Measurements from ENCODE around the gene GAL3ST2. TPM values are rescaled to one million over a fixed set of nuclear protein-coding genes. Genes with fewer than 3 reads are reported as not detected.
A peak's percentile ranks its signal among the peaks of the same experiment; 100 is the strongest.
"Not testable (repeated sequence)": the region's sequence is repeated elsewhere in the genome, so short reads cannot be mapped to it uniquely, and the experiment has no call there.

The GAL3ST2 gene
- total RNA-seq, 2 experiments from 2014 or later, result not detected

GRCh38 chr2:241750076-241750840 is 26.4 kb upstream of the GAL3ST2 start:
- Mint-ChIP-seq H3K36me3 (ENCODE audit: low read depth) (peaks cover 19% of the 10 kb centered on the region), H3K27ac (no peak overlapping the region), H3K27me3 (ENCODE audit: low read depth) (no peaks in the 10 kb centered on the region), H3K9me3 (no peaks in the 10 kb centered on the region), H3K4me3 (no peak overlapping the region), H3K4me1 (ENCODE audit: low read depth) (no peaks in the 10 kb centered on the region)
- intact Hi-C loops (cut with micrococcal nuclease), result no loop called here
- CTCF ChIA-PET, result no interaction called here
- DNase-seq, result no peak

DNA sequence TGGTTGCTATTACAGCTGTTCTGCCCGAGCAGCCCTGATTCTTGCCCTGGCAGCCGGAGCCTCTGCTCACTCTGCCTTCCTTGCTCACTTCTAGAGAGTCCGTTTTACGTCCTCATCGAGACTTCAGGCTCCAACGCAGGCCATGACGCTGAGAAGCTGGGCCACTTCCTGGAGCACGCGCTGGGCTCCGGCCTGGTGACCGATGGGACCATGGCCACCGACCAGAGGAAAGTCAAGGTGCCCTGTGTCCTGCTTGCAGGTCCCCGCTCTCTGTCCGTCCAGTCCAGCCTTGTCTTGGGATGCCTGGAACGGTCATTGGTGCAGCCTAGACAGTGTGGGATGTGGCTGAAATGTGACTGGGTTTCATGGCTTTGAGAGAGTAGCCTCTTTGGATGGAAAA is 25.5 kb upstream of the GAL3ST2 start:
- Mint-ChIP-seq H3K4me1 (ENCODE audit: low read depth) (no peaks in the 10 kb centered on the region), H3K9me3 (no peaks in the 10 kb centered on the region), H3K27me3 (ENCODE audit: low read depth) (no peaks in the 10 kb centered on the region), H3K4me3 (no peak overlapping the region), H3K36me3 (ENCODE audit: low read depth) (peaks cover 10% of the 10 kb centered on the region), H3K27ac (peak overlapping the region; percentile 53)
- CTCF ChIA-PET, result interaction anchor here (0.7 kb wide), 1 partner anchor 1783 kb away, joined by 3 read pairs; no protein-coding TSS in a partner anchor
- intact Hi-C loops (cut with micrococcal nuclease), result no loop called here
- DNase-seq, result no peak

GRCh38 chr2:241751776-241752175 is 24.8 kb upstream of the GAL3ST2 start:
- Mint-ChIP-seq H3K27me3 (ENCODE audit: low read depth) (no peaks in the 10 kb centered on the region), H3K4me3 (no peak overlapping the region), H3K9me3 (no peaks in the 10 kb centered on the region), H3K27ac (no peak overlapping the region), H3K36me3 (ENCODE audit: low read depth) (peaks cover 9% of the 10 kb centered on the region), H3K4me1 (ENCODE audit: low read depth) (no peaks in the 10 kb centered on the region)
- DNase-seq, result no peak
- intact Hi-C loops (cut with micrococcal nuclease), result no loop called here
- CTCF ChIA-PET, result interaction anchor here (0.7 kb wide), 1 partner anchor 1784 kb away, joined by 3 read pairs; no protein-coding TSS in a partner anchor

GRCh38 chr2:241752253-241752652 is 24.4 kb upstream of the GAL3ST2 start:
- no peaks in the 10 kb centered on the region for H3K9me3 Mint-ChIP-seq
- peaks cover 7% of the 10 kb centered on the region for H3K36me3 Mint-ChIP-seq (ENCODE audit: low read depth)
- no peak overlapping the region for H3K4me3 Mint-ChIP-seq
- no peaks in the 10 kb centered on the region for H3K4me1 Mint-ChIP-seq (ENCODE audit: low read depth)
- CTCF ChIA-PET, result no interaction called here
- no peak overlapping the region for H3K27ac Mint-ChIP-seq
- intact Hi-C loops (cut with micrococcal nuclease), result no loop called here
- H3K27me3 Mint-ChIP-seq (ENCODE audit: low read depth), result no peaks in the 10 kb centered on the region
- no peak for DNase-seq

GRCh38 chr2:241752689-241753276 is 23.8 kb upstream of the GAL3ST2 start:
- CTCF ChIA-PET, result no interaction called here
- Mint-ChIP-seq H3K36me3 (ENCODE audit: low read depth) (peaks cover 7% of the 10 kb centered on the region), H3K4me1 (ENCODE audit: low read depth) (no peaks in the 10 kb centered on the region), H3K4me3 (no peak overlapping the region), H3K27ac (no peak overlapping the region), H3K9me3 (no peaks in the 10 kb centered on the region), H3K27me3 (ENCODE audit: low read depth) (no peaks in the 10 kb centered on the region)
- intact Hi-C loops (cut with micrococcal nuclease), result no loop called here
- DNase-seq, result no peak

DNA sequence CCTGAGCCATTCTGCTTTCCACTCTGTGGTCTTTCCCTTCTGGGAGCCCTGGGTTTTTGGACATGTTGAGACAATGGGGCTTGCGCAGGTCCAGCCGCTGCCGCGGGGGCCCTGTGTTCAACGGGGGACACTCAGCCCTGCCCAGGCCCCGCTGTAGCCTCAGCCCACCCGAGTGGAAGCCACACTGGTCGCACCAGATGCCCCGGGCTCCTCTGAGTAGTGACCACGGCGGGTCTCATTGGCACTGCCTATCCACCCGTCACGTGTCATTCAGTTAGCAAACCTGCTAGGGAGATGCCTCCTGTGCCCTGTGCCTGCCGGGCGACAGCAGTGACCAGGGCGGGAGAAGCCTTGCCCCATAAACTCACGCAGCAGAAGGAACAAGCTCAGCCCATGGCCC is 23.1 kb upstream of the GAL3ST2 start:
- CTCF ChIA-PET, result no interaction called here

DNA sequence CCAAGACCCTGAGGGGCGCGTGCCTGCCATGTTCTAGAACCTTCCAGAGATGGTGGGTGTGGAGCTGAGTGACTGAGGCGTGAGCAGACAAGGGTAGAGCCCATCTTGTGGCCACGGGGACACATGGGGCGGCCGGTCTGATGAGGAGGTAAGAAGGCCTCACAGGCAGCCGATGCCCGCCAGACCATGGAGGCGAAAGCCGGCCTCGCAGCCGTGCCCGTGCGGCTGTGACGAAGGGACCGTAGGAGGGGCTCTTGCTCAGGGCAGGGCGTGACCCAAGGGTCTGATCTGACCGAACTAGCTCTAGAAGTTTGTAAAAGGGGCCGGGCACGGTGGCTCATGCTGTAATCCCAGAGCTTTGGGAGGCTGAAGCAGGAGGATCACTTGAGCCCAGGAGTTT is 22.6 kb upstream of the GAL3ST2 start:
- Mint-ChIP-seq H3K9me3 (no peaks in the 10 kb centered on the region), H3K27ac (no peak overlapping the region), H3K27me3 (ENCODE audit: low read depth) (no peaks in the 10 kb centered on the region), H3K4me1 (ENCODE audit: low read depth) (no peaks in the 10 kb centered on the region), H3K4me3 (no peak overlapping the region), H3K36me3 (ENCODE audit: low read depth) (peaks cover 7% of the 10 kb centered on the region)
- CTCF ChIA-PET, result no interaction called here
- DNase-seq, result no peak
- intact Hi-C loops (cut with micrococcal nuclease), result no loop called here

More for the DNA sequence above, 23.1 kb upstream of the GAL3ST2 start:
- Mint-ChIP-seq H3K27me3 (ENCODE audit: low read depth) (no peaks in the 10 kb centered on the region), H3K27ac (no peak overlapping the region), H3K9me3 (no peaks in the 10 kb centered on the region), H3K36me3 (ENCODE audit: low read depth) (peaks cover 9% of the 10 kb centered on the region), H3K4me3 (no peak overlapping the region), H3K4me1 (ENCODE audit: low read depth) (no peaks in the 10 kb centered on the region)
- intact Hi-C loops (cut with micrococcal nuclease), result no loop called here
- DNase-seq, result no peak

DNA sequence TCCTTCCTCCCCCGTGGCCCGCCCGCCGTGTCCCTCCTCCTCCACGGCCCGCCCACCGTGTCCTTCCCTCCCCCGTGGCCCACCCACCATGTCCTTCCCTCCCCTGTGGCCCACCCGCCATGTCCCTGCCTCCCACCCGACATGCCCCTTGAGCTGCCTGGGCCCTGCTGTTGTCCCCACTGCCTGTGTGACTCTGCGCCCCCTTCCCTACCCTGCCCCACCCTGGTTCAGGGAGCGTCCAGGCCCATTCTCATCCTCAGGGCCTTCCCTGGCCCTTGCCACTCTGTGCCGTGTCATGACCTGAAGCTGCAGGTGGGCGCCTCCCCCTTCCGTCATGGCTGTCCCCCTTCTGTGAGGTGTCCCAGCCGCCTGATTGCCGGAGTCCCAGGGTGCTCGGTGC is 21.5 kb upstream of the GAL3ST2 start:
- no peak for DNase-seq
- Mint-ChIP-seq H3K27ac (no peak overlapping the region), H3K27me3 (ENCODE audit: low read depth) (no peaks in the 10 kb centered on the region), H3K4me1 (ENCODE audit: low read depth) (no peaks in the 10 kb centered on the region), H3K9me3 (peaks cover 2% of the 10 kb centered on the region), H3K36me3 (ENCODE audit: low read depth) (peaks cover 11% of the 10 kb centered on the region), H3K4me3 (no peak overlapping the region)
- CTCF ChIA-PET, result no interaction called here
- intact Hi-C loops (cut with micrococcal nuclease), result no loop called here

GRCh38 chr2:241755777-241756176 is 20.8 kb upstream of the GAL3ST2 start:
- Mint-ChIP-seq H3K4me3 (no peak overlapping the region), H3K27me3 (ENCODE audit: low read depth) (no peaks in the 10 kb centered on the region), H3K9me3 (peaks cover 2% of the 10 kb centered on the region), H3K36me3 (ENCODE audit: low read depth) (peaks cover 12% of the 10 kb centered on the region), H3K4me1 (ENCODE audit: low read depth) (no peaks in the 10 kb centered on the region), H3K27ac (no peak overlapping the region)
- intact Hi-C loops (cut with micrococcal nuclease), result no loop called here
- CTCF ChIA-PET, result interaction anchor here (0.7 kb wide), 1 partner anchor 25 kb away, joined by 3 read pairs; no protein-coding TSS in a partner anchor
- DNase-seq, result no peak

DNA sequence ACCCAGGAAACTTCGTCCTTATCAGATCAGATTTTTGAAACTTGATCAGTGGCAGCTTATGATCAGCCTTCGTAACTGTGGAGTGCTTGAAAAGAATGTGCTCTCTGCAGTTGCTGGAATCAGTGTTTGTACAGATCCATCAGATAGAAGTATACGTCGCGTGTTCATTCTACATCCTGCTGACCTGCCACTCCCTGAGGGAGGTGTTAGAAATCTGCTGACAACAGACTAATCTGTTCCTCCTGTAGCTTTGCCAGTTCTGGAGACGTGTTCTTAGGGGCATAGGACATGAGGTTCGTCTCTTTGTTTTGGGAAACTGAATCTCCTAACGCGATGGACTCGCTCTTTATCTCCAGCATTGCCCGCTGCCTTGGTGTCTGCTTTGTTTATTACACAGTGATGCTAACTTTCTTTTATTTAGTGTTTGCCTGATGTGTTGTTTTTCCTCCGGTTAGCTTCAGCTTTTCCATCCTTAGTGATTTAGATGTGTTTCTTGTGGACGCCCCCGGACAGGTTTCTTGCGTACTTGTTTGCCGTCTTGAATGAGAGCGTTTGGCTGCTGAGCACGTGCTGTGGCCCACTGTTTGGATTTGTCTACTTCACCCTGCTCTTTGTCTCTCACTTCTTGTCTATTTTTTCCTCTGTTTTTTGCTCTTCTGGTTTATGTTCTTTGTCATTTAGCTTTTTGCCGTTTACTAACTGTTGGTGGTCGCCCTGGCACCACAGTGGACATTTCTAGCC is 17.4 kb upstream of the GAL3ST2 start:
- Mint-ChIP-seq H3K4me1 (ENCODE audit: low read depth) (no peaks in the 10 kb centered on the region), H3K27me3 (ENCODE audit: low read depth) (no peaks in the 10 kb centered on the region), H3K27ac (no peak overlapping the region), H3K4me3 (no peak overlapping the region), H3K36me3 (ENCODE audit: low read depth) (peaks cover 17% of the 10 kb centered on the region), H3K9me3 (peaks cover 2% of the 10 kb centered on the region)
- intact Hi-C loops (cut with micrococcal nuclease), result no loop called here
- no peak for DNase-seq
- CTCF ChIA-PET, result no interaction called here

GRCh38 chr2:241759893-241760292 is 16.7 kb upstream of the GAL3ST2 start:
- H3K4me1 Mint-ChIP-seq (ENCODE audit: low read depth); CTCF ChIA-PET; H3K27ac Mint-ChIP-seq; intact Hi-C loops (cut with micrococcal nuclease); H3K27me3 Mint-ChIP-seq (ENCODE audit: low read depth); H3K4me3 Mint-ChIP-seq; H3K9me3 Mint-ChIP-seq; DNase-seq: not testable (repeated sequence)
- peaks cover 17% of the 10 kb centered on the region for H3K36me3 Mint-ChIP-seq (ENCODE audit: low read depth)

GRCh38 chr2:241760301-241760771 is 16.3 kb upstream of the GAL3ST2 start:
- Mint-ChIP-seq H3K36me3 (ENCODE audit: low read depth) (peaks cover 17% of the 10 kb centered on the region), H3K27me3 (ENCODE audit: low read depth) (no peaks in the 10 kb centered on the region), H3K9me3 (peaks cover 2% of the 10 kb centered on the region), H3K4me3 (no peak overlapping the region), H3K4me1 (ENCODE audit: low read depth) (no peaks in the 10 kb centered on the region), H3K27ac (no peak overlapping the region)
- no peak for DNase-seq
- intact Hi-C loops (cut with micrococcal nuclease), result no loop called here
- CTCF ChIA-PET, result no interaction called here

Data from activated naive CD4-positive, alpha-beta T cell treated with anti-CD3 and anti-CD28 coated beads for 36 hours (primary cell).